H1 (cell line): ENCODE data around the gene UBC. TPM values are rescaled to one million over a fixed set of nuclear protein-coding genes. Genes with fewer than 3 reads are reported as not detected.

Experiments
- CTCF ChIA-PET: fragments of 300-600 bp; sonication (Branson Sonifier 250); formaldehyde crosslinking; loops from one replicate; lab custom pipeline; 2021; ENCODE audit not compliant: partially characterized antibody; lab: Charles Lee
- POLR2A ChIA-PET: fragments of 300-600 bp; sonication (Branson Sonifier 250); formaldehyde crosslinking; loops from one replicate; lab custom pipeline; 2021; ENCODE audit warnings: inconsistent platforms; ENCODE audit not compliant: partially characterized antibody; lab: Charles Lee
- DNase-seq, 2 experiments: peaks; one replicate each; pipeline versions ENCODE4 v3.0.0 to v3.0.0-alpha.2; 2010 to 2022; ENCODE audit warnings: low spot score in 2 of 2, low read depth in 1 of 2, mixed read lengths in 1 of 2
- FAIRE-seq: peaks from 2 replicates; lab custom pipeline; 2011; peaks lifted over from hg19 to GRCh38; lab: Jason Lieb, UNC
- H2AFZ ChIP-seq: 2 replicates; pipeline ENCODE4 v1.8.1; 2012; ENCODE audit warnings: low read length, inconsistent platforms
- H2AK5ac ChIP-seq: 2 replicates; pipeline ENCODE4 v1.6.1; 2013; ENCODE audit warnings: low read depth, low read length
- H2BK120ac ChIP-seq: replicated peaks from 2 replicates; pipeline ENCODE3; 2013; ENCODE audit warnings: low read depth, low read length, inconsistent platforms
- H2BK12ac ChIP-seq: 2 replicates; pipeline ENCODE4 v1.6.1; 2013; ENCODE audit warnings: low read depth, low read length
- H2BK15ac ChIP-seq: 2 replicates; pipeline ENCODE4 v1.6.1; 2013; ENCODE audit warnings: low read length
- H2BK20ac ChIP-seq: 2 replicates; pipeline ENCODE4 v1.6.1; 2013; ENCODE audit warnings: low read length
- H2BK5ac ChIP-seq: 2 replicates; pipeline ENCODE4 v1.6.1; 2013; ENCODE audit warnings: low read depth, low read length
- H3K14ac ChIP-seq: 2 replicates; pipeline ENCODE4 v1.6.1; 2013; ENCODE audit warnings: inconsistent platforms; ENCODE audit not compliant: insufficient read length
- H3K18ac ChIP-seq: 2 replicates; pipeline ENCODE4 v1.6.1; 2013; ENCODE audit warnings: low read length; ENCODE audit errors: extremely low read depth
- H3K23ac ChIP-seq: 2 replicates; pipeline ENCODE4 v1.6.1; 2013; ENCODE audit warnings: inconsistent platforms; ENCODE audit not compliant: insufficient read length
- H3K23me2 ChIP-seq: 2 replicates; pipeline ENCODE4 v1.6.1; 2013; ENCODE audit warnings: low read depth, low read length
- H3K27ac ChIP-seq: 2 replicates; pipeline ENCODE4 v1.6.1; 2011; ENCODE audit warnings: low read depth, low read length, inconsistent platforms
- H3K27me3 ChIP-seq, 4 experiments: replicated peaks in 1 of 4; 1 replicate in 1 of 4; 2 replicates in 3 of 4; pipeline versions ENCODE4 v1.6.1 to v1.8.1; 2011 to 2013; ENCODE audit warnings: low read length in 3 of 4, mild to moderate bottlenecking in 3 of 4, inconsistent platforms in 2 of 4, mixed read lengths in 2 of 4, moderate library complexity in 1 of 4; ENCODE audit not compliant: control insufficient read depth in 3 of 4, insufficient read depth in 3 of 4; ENCODE audit errors: extremely low read depth in 1 of 4
- H3K36me3 ChIP-seq, 4 experiments: 2 replicates each; pipeline versions ENCODE4 v1.6.1 to v1.8.1; 2011 to 2013; ENCODE audit warnings: mild to moderate bottlenecking in 4 of 4, low read length in 3 of 4, moderate library complexity in 2 of 4, control low read depth in 1 of 4, inconsistent platforms in 1 of 4; ENCODE audit not compliant: insufficient read depth in 4 of 4, control insufficient read depth in 2 of 4
- H3K4ac ChIP-seq: replicated peaks from 2 replicates; pipeline ENCODE3; 2013; ENCODE audit warnings: low read length, low read depth, mixed read lengths, inconsistent platforms; ENCODE audit not compliant: insufficient read length
- H3K4me1 ChIP-seq, 4 experiments: replicated peaks in 1 of 4; 1 replicate in 1 of 4; 2 replicates in 3 of 4; pipeline versions ENCODE4 v1.6.1 to v1.8.1; 2011 to 2013; ENCODE audit warnings: low read length in 3 of 4, inconsistent platforms in 2 of 4, mixed read lengths in 1 of 4; ENCODE audit not compliant: insufficient read depth in 4 of 4, control insufficient read depth in 3 of 4
- H3K4me2 ChIP-seq, 2 experiments: 2 replicates each; pipeline versions ENCODE4 v1.6.1 to v1.8.1; 2011 to 2013; ENCODE audit warnings: low read depth in 2 of 2, low read length in 2 of 2, control low read depth in 1 of 2, inconsistent platforms in 1 of 2, mild to moderate bottlenecking in 1 of 2; ENCODE audit not compliant: insufficient read depth in 1 of 2
- H3K4me3 ChIP-seq, 4 experiments: fragments of 200-600, 300-600 bp in 1 of 4; sonication (generic), shearing (Covaris generic), sonication (Bioruptor Twin) in 1 of 4; 2 replicates each; pipeline versions ENCODE4 v1.5.1 to v1.8.1; 2011 to 2016; ENCODE audit warnings: low read length in 4 of 4, low read depth in 3 of 4, control low read depth in 2 of 4, inconsistent platforms in 2 of 4, mild to moderate bottlenecking in 2 of 4, mixed read lengths in 1 of 4, moderate library complexity in 1 of 4; ENCODE audit not compliant: insufficient read depth in 2 of 4; ENCODE audit errors: extremely low read depth in 1 of 4
- H3K56ac ChIP-seq: replicated peaks from 2 replicates; pipeline ENCODE3; 2013; ENCODE audit warnings: low read depth, mild to moderate bottlenecking, mixed read lengths, low read length, inconsistent platforms; ENCODE audit not compliant: insufficient read length
- H3K79me1 ChIP-seq: 2 replicates; pipeline ENCODE4 v1.6.1; 2013; ENCODE audit warnings: low read depth, low read length, control low read depth
- H3K79me2 ChIP-seq, 2 experiments: 2 replicates each; pipeline versions ENCODE4 v1.6.1 to v1.8.1; 2012 to 2013; ENCODE audit warnings: low read length in 2 of 2, mild to moderate bottlenecking in 2 of 2, inconsistent platforms in 1 of 2; ENCODE audit not compliant: insufficient read depth in 2 of 2, control insufficient read depth in 1 of 2
- H3K9ac ChIP-seq, 4 experiments: replicated peaks in 1 of 4; 1 replicate in 1 of 4; 2 replicates in 3 of 4; pipeline versions ENCODE4 v1.6.1 to v1.8.1; 2011 to 2013; ENCODE audit warnings: low read depth in 3 of 4, low read length in 3 of 4, control low read depth in 2 of 4, mild to moderate bottlenecking in 2 of 4, moderate library complexity in 2 of 4, inconsistent platforms in 1 of 4; ENCODE audit errors: extremely low read depth in 1 of 4
- H3K9me3 ChIP-seq, 2 experiments: 2 replicates each; pipeline versions ENCODE4 v1.6.1 to v1.8.1; 2012 to 2013; ENCODE audit warnings: mild to moderate bottlenecking in 2 of 2, moderate library complexity in 2 of 2, control low read depth in 1 of 2, inconsistent platforms in 1 of 2, low read depth in 1 of 2, low read length in 1 of 2, mixed read lengths in 1 of 2; ENCODE audit not compliant: insufficient read depth in 2 of 2
- H4K20me1 ChIP-seq, 2 experiments: replicated peaks in 1 of 2; 2 replicates each; pipeline versions ENCODE3 to v1.8.1; 2011 to 2013; ENCODE audit warnings: inconsistent platforms in 2 of 2, low read length in 2 of 2, mild to moderate bottlenecking in 1 of 2; ENCODE audit not compliant: insufficient read depth in 2 of 2, control insufficient read depth in 1 of 2
- H4K5ac ChIP-seq: 2 replicates; pipeline ENCODE4 v1.6.1; 2013; ENCODE audit warnings: low read length, low read depth, mixed read lengths, inconsistent platforms; ENCODE audit not compliant: insufficient read length
- H4K8ac ChIP-seq: 2 replicates; pipeline ENCODE4 v1.8.0; 2013; ENCODE audit warnings: mild to moderate bottlenecking, moderate library complexity, low read length, inconsistent platforms; ENCODE audit not compliant: insufficient read depth; ENCODE audit errors: extremely low read depth
- H4K91ac ChIP-seq: replicated peaks from 2 replicates; pipeline ENCODE3; 2013; ENCODE audit warnings: low read length, mixed read lengths, inconsistent platforms; ENCODE audit not compliant: insufficient read length
- CBX5 ChIP-seq: fragments of 300-800, 300-1000 bp; sonication (generic); IDR thresholded peaks from 2 replicates; pipeline ENCODE4 v1.7.1; 2016; ENCODE audit warnings: antibody characterized with exemption, low read length, low read depth
- CEBPB ChIP-seq: IDR thresholded peaks from 2 replicates; pipeline ENCODE4 v1.6.1; 2012; ENCODE audit warnings: low read depth, low read length
- KDM4A ChIP-seq: IDR thresholded peaks from one replicate; pipeline ENCODE4 v1.7.1; 2012; ENCODE audit warnings: low read depth, mild to moderate bottlenecking, moderate library complexity, low read length, inconsistent platforms; ENCODE audit not compliant: severe bottlenecking
- POU5F1 ChIP-seq: IDR thresholded peaks from 2 replicates; pipeline ENCODE4 v1.6.1; 2011; ENCODE audit warnings: low read depth, mild to moderate bottlenecking, low read length, moderate library complexity
- RBBP5 ChIP-seq: IDR thresholded peaks from 2 replicates; pipeline ENCODE4 v1.7.1; 2012; ENCODE audit warnings: low read depth, mild to moderate bottlenecking, inconsistent platforms, low read length, moderate library complexity, borderline replicate concordance
- WGBS, 2 experiments: shearing (Covaris generic) in 1 of 2; methylation state at CpG; one replicate each; pipeline versions ENCODE4 v1.1.6 to v1.1.7; 2013 to 2015; ENCODE audit warnings: low lambda C conversion rate in 2 of 2, mixed read lengths in 2 of 2, inconsistent platforms in 1 of 2, low coverage in 1 of 2, missing lambda C conversion rate in 1 of 2; ENCODE audit not compliant: insufficient replicate concordance in 2 of 2, insufficient coverage in 1 of 2, insufficient read length in 1 of 2; ENCODE audit errors: extremely low coverage in 1 of 2, missing lambda C conversion rate in 1 of 2; 5-methylcytosine and 5-hydroxymethylcytosine counted together
- polyA plus RNA-seq, 7 experiments: library from polyadenylated mRNA; depleted of rRNA in 3 of 7; stranded (reverse) in 5 of 7; unstranded in 2 of 7; fragments of >200 nt in 5 of 7; fragments of 200-250 nt in 2 of 7; gene quantifications; 1 replicate in 5 of 7; 2 replicates in 1 of 7; 4 replicates in 1 of 7; pipeline versions ENCODE4 v1.2.1 to v1.2.3, GENCODE V29; 2011 to 2013; ENCODE audit warnings: missing spikeins in 2 of 7, mixed read lengths in 2 of 7
- total RNA-seq: library from RNA; stranded (reverse); fragmentation: NEBNext Ultra II Directional; extraction: Animal tissue kit (Norgen Biotek cat#: 25700); gene quantifications from 2 replicates; pipeline ENCODE4 v1.2.1, GENCODE V29; 2021
- TF ChIP-seq, protein P1 (sequence below): IDR thresholded peaks from 2 replicates; pipeline ENCODE4 v1.6.1; 2012; ENCODE audit warnings: inconsistent platforms

Gene UBC
- total and polyA plus RNA-seq, 2 of the 8 experiments (the other 6 are each of a cell fraction or from before 2014, with no cell fraction given): 559 to 749 TPM

DNA sequence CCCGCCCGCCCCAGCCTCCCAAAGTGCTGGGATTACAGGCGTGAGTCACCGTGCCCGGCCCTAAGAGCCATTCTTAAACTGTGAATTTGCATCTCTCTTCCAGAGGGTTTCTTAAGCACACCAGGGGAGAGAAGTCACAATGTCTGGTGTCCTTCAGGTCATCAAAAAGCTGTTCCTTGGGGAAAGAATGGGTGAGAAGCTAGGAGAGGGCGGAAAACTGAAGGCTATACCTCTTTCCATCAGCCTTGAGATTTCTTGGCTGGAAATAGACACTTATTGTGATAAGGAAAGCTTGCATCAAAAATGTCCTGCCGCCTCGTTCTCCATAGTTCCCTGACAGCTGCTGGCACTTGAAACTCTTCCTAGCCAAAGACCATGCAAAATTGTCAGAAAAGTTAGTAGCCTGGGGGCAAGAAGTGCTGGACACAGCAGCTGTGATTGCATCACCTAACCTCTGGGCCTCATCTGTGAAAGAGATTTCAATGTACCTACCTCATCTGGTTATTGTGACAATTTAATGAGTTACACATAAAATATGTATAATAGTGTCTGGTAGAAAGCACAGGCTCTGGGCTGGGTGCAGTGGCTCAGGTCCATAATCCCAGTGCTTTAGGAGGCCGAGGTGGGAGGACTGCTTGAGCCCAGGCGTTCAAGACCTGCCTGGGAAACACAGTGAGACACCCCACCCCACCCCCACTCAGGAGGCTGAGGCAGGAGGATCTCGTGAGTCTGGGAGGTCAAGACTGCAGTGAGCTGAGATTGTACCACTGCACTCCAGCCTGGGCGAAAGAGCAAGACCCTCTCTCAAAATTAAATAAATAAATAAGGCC is 9.7 kb upstream of the UBC start:
- peak overlapping the region; percentile 56; the same call in 1 of the 2 replicates for H2BK12ac ChIP-seq
- no peak overlapping the region for H3K56ac ChIP-seq
- H2AK5ac ChIP-seq: peak overlapping the region; percentile 41; the same call in 1 of the 2 replicates
- no peak overlapping the region; a peak in 1 of 7 replicates for H3K9ac ChIP-seq
- peak overlapping the region in 1 of 4 experiments; percentile 31; a peak in 2 of 8 replicates for H3K4me3 ChIP-seq
- no peak overlapping the region for H4K8ac ChIP-seq
- H3K79me1 ChIP-seq: no peaks in the 10 kb centered on the region
- ChIA-PET POLR2A (interaction anchor here (0.6 to 11.9 kb wide), 6 partner anchors 10 to 71 kb away, joined by 3 to 250 read pairs (median 10); partner anchors contain the start of gene UBC), CTCF (interaction anchor here (0.6 to 8.5 kb wide), 4 partner anchors 11 to 213 kb away, joined by 3 to 86 read pairs (median 8); no protein-coding TSS in a partner anchor)
- peaks cover 12% of the 10 kb centered on the region for H3K23me2 ChIP-seq
- H3K14ac ChIP-seq: no peak overlapping the region
- TF ChIP-seq RBBP5 (no peak), CBX5 (no peak), KDM4A (no peak), POU5F1 (no peak), CEBPB (peak; percentile 74)
- TF ChIP-seq, protein P1, sequence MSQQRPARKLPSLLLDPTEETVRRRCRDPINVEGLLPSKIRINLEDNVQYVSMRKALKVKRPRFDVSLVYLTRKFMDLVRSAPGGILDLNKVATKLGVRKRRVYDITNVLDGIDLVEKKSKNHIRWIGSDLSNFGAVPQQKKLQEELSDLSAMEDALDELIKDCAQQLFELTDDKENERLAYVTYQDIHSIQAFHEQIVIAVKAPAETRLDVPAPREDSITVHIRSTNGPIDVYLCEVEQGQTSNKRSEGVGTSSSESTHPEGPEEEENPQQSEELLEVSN: no peak
- no peaks in the 10 kb centered on the region for H3K36me3 ChIP-seq
- peak overlapping the region; percentile 56; the same call in 1 of the 2 replicates for H2BK5ac ChIP-seq
- peak overlapping the region; percentile 48 to 56 for H3K4me2 ChIP-seq
- no peak overlapping the region for H4K91ac ChIP-seq
- H3K27ac ChIP-seq: no peak overlapping the region
- H2BK15ac ChIP-seq: no peak overlapping the region
- H2BK120ac ChIP-seq: peak overlapping the region; percentile 35
- no peaks in the 10 kb centered on the region for H4K20me1 ChIP-seq
- no peak overlapping the region for H2AFZ ChIP-seq
- no peak overlapping the region for H3K23ac ChIP-seq
- peak overlapping the region; percentile 15; the same call in 1 of the 2 replicates for H2BK20ac ChIP-seq
- H3K4ac ChIP-seq: peak overlapping the region; percentile 27
- no peak overlapping the region for H4K5ac ChIP-seq
- DNase-seq (no peak), FAIRE-seq (no peak)
- peaks cover 9 to 19% (median 15%) of the 10 kb centered on the region in 4 experiments for H3K4me1 ChIP-seq
- H3K9me3 ChIP-seq: no peaks in the 10 kb centered on the region
- no peaks in the 10 kb centered on the region for H3K79me2 ChIP-seq
- H3K18ac ChIP-seq: peak overlapping the region; percentile 85
- 51% methylated on average over 12 of the region's 12 CpGs; no CpG with 5 or more reads in 1 of the 2 experiments for WGBS, 2 experiments
- no peaks in the 10 kb centered on the region for H3K27me3 ChIP-seq
